HCT116 (cell line): ENCODE data around the gene AOAH. TPM values are rescaled to one million over a fixed set of nuclear protein-coding genes. Genes with fewer than 3 reads are reported as not detected.

Experiments used
- ATAC-seq: fragments of 200-7000 bp; cut with Tn5 transposase; 2 replicates; pipeline ENCODE4 v1.9.1; 2020; ENCODE audit warnings: mild to moderate bottlenecking, moderate library complexity
- BruUV-seq: library from RNA; stranded (reverse); fragments of 400-500 nt; replicated peaks from 2 replicates; lab custom pipeline; 2021; lab: Mats Ljungman, UMichigan
- CTCF ChIA-PET: fragments of 300-600 bp; sonication (Branson Sonifier 250); formaldehyde crosslinking; loops from one replicate; lab custom pipeline; 2021; ENCODE audit warnings: antibody characterized with exemption; lab: Charles Lee
- POLR2A ChIA-PET: fragments of 300-600, 350-600 bp; sonication (Branson Sonifier 250); formaldehyde crosslinking; loops from one replicate; lab custom pipeline; 2021; ENCODE audit warnings: antibody characterized with exemption; lab: Charles Lee
- RAD21 ChIA-PET, 2 experiments: fragments of 300-600 bp; sonication (Branson Sonifier 250); formaldehyde crosslinking; loops; one replicate each; lab custom pipeline; 2023; ENCODE audit warnings: low total read pairs in 2 of 2; ENCODE audit not compliant: uncharacterized antibody in 2 of 2, unreplicated experiment in 2 of 2, low non-redundant PET in 1 of 2; lab: Charles Lee
- DNase-seq: peaks from one replicate; pipeline ENCODE4 v3.0.0-alpha.2; 2010; ENCODE audit warnings: low read depth, low spot score
- H2AFZ ChIP-seq: fragments of 200-600 bp; shearing (Covaris generic), sonication (generic); 2 replicates; pipeline ENCODE4 v1.6.1; 2017; ENCODE audit warnings: low read depth, mixed run types, mixed read lengths, antibody characterized with exemption, low read length; ENCODE audit not compliant: poor library complexity, severe bottlenecking
- H3K27ac ChIP-seq: 2 replicates; pipeline ENCODE4 v1.5.1; 2012; ENCODE audit warnings: low read depth, low read length
- H3K27me3 ChIP-seq: fragments of 200-600 bp; sonication (generic); 2 replicates; pipeline ENCODE4 v1.6.1; 2016; ENCODE audit warnings: mixed run types, low read length, mixed read lengths; ENCODE audit not compliant: insufficient read depth
- H3K36me3 ChIP-seq, 2 experiments: fragments of 200-500 bp in 1 of 2; fragments of 200-600 bp in 1 of 2; sonication (Bioruptor generic) in 1 of 2; sonication (generic) in 1 of 2; 2 replicates each; pipeline versions ENCODE4 v1.5.1 to v1.6.1; 2014 to 2016; ENCODE audit warnings: low read length in 2 of 2, inconsistent platforms in 1 of 2, mixed read lengths in 1 of 2, mixed run types in 1 of 2; ENCODE audit not compliant: insufficient read depth in 2 of 2, control insufficient read depth in 1 of 2
- H3K4me1 ChIP-seq, 2 experiments: fragments of 200-600 bp in 1 of 2; sonication (generic) in 1 of 2; 2 replicates each; pipeline versions ENCODE4 v1.5.1 to v1.6.1; 2012 to 2017; ENCODE audit warnings: low read length in 2 of 2, inconsistent platforms in 1 of 2, mild to moderate bottlenecking in 1 of 2, mixed read lengths in 1 of 2, mixed run types in 1 of 2, moderate library complexity in 1 of 2; ENCODE audit not compliant: insufficient read depth in 2 of 2, control insufficient read depth in 1 of 2
- H3K4me2 ChIP-seq: fragments of 200-600 bp; sonication (generic); 2 replicates; pipeline ENCODE4 v1.6.1; 2017; ENCODE audit warnings: mixed run types, low read length, mixed read lengths
- H3K4me3 ChIP-seq, 2 experiments: fragments of 200-600 bp in 1 of 2; sonication (generic) in 1 of 2; replicated peaks in 1 of 2; 2 replicates each; pipeline ENCODE4 v1.5.1; 2011 to 2016; ENCODE audit warnings: low read length in 2 of 2, control low read depth in 1 of 2, low read depth in 1 of 2, mild to moderate bottlenecking in 1 of 2, mixed read lengths in 1 of 2, mixed run types in 1 of 2
- H3K79me2 ChIP-seq: fragments of 200-600 bp; sonication (generic); 2 replicates; pipeline ENCODE4 v1.6.1; 2017; ENCODE audit warnings: mild to moderate bottlenecking, mixed run types, low read length, moderate library complexity, mixed read lengths; ENCODE audit not compliant: insufficient read depth
- H3K9ac ChIP-seq: fragments of 200-600 bp; sonication (generic); 2 replicates; pipeline ENCODE4 v1.6.1; 2016; ENCODE audit warnings: low read length, mixed read lengths
- H3K9me2 ChIP-seq: fragments of 200-600 bp; sonication (generic), shearing (Covaris generic); 2 replicates; pipeline ENCODE4 v1.6.1; 2017; ENCODE audit warnings: mixed run types, mild to moderate bottlenecking, moderate library complexity; ENCODE audit not compliant: insufficient read depth
- H3K9me3 ChIP-seq, 2 experiments: fragments of 200-500 bp in 1 of 2; fragments of 200-600 bp in 1 of 2; sonication (Bioruptor generic) in 1 of 2; sonication (generic) in 1 of 2; 2 replicates each; pipeline ENCODE4 v1.6.1; 2014 to 2017; ENCODE audit warnings: low read length in 2 of 2, mixed read lengths in 2 of 2, inconsistent platforms in 1 of 2, low read depth in 1 of 2, mild to moderate bottlenecking in 1 of 2, mixed run types in 1 of 2, moderate library complexity in 1 of 2; ENCODE audit not compliant: control insufficient read depth in 1 of 2, insufficient read depth in 1 of 2
- H4K20me1 ChIP-seq: fragments of 200-600 bp; sonication (generic), shearing (Covaris generic); 2 replicates; pipeline ENCODE4 v1.6.1; 2017; ENCODE audit warnings: mixed run types, mild to moderate bottlenecking, moderate library complexity; ENCODE audit not compliant: insufficient read depth
- CBX3 ChIP-seq: IDR thresholded peaks from 2 replicates; pipeline ENCODE4 v1.6.1; 2012; ENCODE audit warnings: low read depth
- CEBPB ChIP-seq: IDR thresholded peaks from 2 replicates; pipeline ENCODE4 v1.6.1; 2012; ENCODE audit warnings: low read depth
- EGR1 ChIP-seq: IDR thresholded peaks from 2 replicates; pipeline ENCODE4 v1.6.1; 2012; ENCODE audit warnings: low read depth
- ELF1 ChIP-seq: IDR thresholded peaks from 2 replicates; pipeline ENCODE4 v1.6.1; 2012; ENCODE audit warnings: low read depth, borderline replicate concordance
- EZH2phosphoT487 ChIP-seq: fragments of 200-600 bp; IDR thresholded peaks from 2 replicates; pipeline ENCODE4 v1.6.1; 2018; ENCODE audit warnings: antibody characterized with exemption, borderline replicate concordance
- FOSL1 ChIP-seq: IDR thresholded peaks from 2 replicates; pipeline ENCODE4 v1.6.1; 2012; ENCODE audit warnings: low read depth
- POLR2A ChIP-seq: IDR thresholded peaks from 2 replicates; pipeline ENCODE4 v1.7.0; 2011; ENCODE audit warnings: borderline replicate concordance; ENCODE audit not compliant: insufficient read depth, insufficient read length; ENCODE audit errors: extremely low read depth
- POLR2AphosphoS5 ChIP-seq: IDR thresholded peaks from 2 replicates; pipeline ENCODE4 v1.6.1; 2011; ENCODE audit warnings: mild to moderate bottlenecking, low read depth, low read length, moderate library complexity
- RAD21 ChIP-seq: IDR thresholded peaks from 2 replicates; pipeline ENCODE4 v1.6.1; 2012; ENCODE audit warnings: low read depth, mild to moderate bottlenecking
- SP1 ChIP-seq: IDR thresholded peaks from 2 replicates; pipeline ENCODE4 v1.6.1; 2012; ENCODE audit warnings: low read depth
- TCF7L2 ChIP-seq: IDR thresholded peaks from 2 replicates; pipeline ENCODE4 v1.7.0; 2011; ENCODE audit warnings: borderline replicate concordance, inconsistent platforms; ENCODE audit not compliant: insufficient read depth, insufficient read length; ENCODE audit errors: extremely low read depth
- YY1 ChIP-seq: IDR thresholded peaks from 2 replicates; pipeline ENCODE4 v1.6.1; 2011; ENCODE audit warnings: low read length, low read depth, moderate library complexity, mild to moderate bottlenecking; ENCODE audit not compliant: insufficient replicate concordance; ENCODE audit errors: extremely low read depth
- ZFX ChIP-seq: fragments of 450-650 bp; IDR thresholded peaks from 2 replicates; pipeline ENCODE4 v1.6.1; 2017
- ZNF274 ChIP-seq: fragments of 200-500 bp; sonication (Bioruptor generic); IDR thresholded peaks from 2 replicates; pipeline ENCODE4 v1.6.1; 2014; ENCODE audit warnings: mild to moderate bottlenecking, low read depth, low read length, inconsistent platforms
- intact Hi-C: fragments of 100-400 bp; cut with micrococcal nuclease; formaldehyde crosslinking; loops from 2 replicates; pipeline ENCODE4 v1.10.0; 2022
- total RNA-seq: library from RNA; stranded (reverse); gene quantifications from one replicate; pipeline ENCODE4 v1.2.1, GENCODE V29; 2021; ENCODE audit not compliant: unreplicated experiment
- TF ChIP-seq, protein P1 (sequence below), 3 experiments: fragments of 200-600 bp in 1 of 3; sonication (generic) in 1 of 3; IDR thresholded peaks in 2 of 3; conservative IDR thresholded peaks in 1 of 3; 2 replicates each; pipeline ENCODE4 v1.5.1; 2012 to 2017; ENCODE audit warnings: low read depth in 2 of 3, low read length in 2 of 3, antibody characterized with exemption in 1 of 3, borderline replicate concordance in 1 of 3, control low read depth in 1 of 3, mild to moderate bottlenecking in 1 of 3, mixed read lengths in 1 of 3, mixed run types in 1 of 3, moderate library complexity in 1 of 3; ENCODE audit not compliant: insufficient read depth in 1 of 3
- TF ChIP-seq, protein P2 (sequence below): IDR thresholded peaks from 2 replicates; pipeline ENCODE4 v1.6.1; 2011; ENCODE audit warnings: mild to moderate bottlenecking, low read length, moderate library complexity; ENCODE audit not compliant: insufficient replicate concordance; ENCODE audit errors: extremely low read depth
- TF ChIP-seq, protein P3 (sequence below): IDR thresholded peaks from 2 replicates; pipeline ENCODE4 v1.6.1; 2012
- TF ChIP-seq, protein P4 (sequence below): IDR thresholded peaks from 2 replicates; pipeline ENCODE4 v1.6.1; 2012; ENCODE audit warnings: low read depth
- TF ChIP-seq, protein P5 (sequence below): IDR thresholded peaks from 2 replicates; pipeline ENCODE4 v1.6.1; 2012

Gene AOAH
- total RNA-seq, 1 experiment from 2014 or later = 1.1 TPM

DNA sequence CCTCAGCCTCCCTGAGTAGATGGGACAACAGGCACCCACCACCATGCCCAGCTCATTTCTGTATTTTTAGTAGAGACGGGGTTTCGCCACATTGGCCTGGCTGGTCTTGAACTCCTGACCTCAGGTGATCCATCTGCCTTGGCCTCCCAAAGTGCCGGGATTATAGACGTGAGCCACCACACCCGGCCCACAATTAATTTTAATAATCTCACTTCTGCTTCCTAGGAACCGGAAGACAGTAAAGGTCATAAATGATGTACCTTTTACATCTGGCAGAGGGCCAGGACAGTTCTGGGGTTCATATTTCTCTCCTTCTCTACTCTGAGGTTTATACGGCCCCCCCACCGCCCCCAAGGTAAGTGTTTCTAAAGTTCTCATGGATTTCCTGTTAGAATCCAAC is 31.2 kb upstream of the AOAH start:
- H2AFZ ChIP-seq = no peak overlapping the region
- RAD21 ChIA-PET = no interaction called here
- H3K79me2 ChIP-seq = no peaks in the 10 kb centered on the region
- H4K20me1 ChIP-seq = no peaks in the 10 kb centered on the region
- no peaks in the 10 kb centered on the region for H3K27me3 ChIP-seq
- H3K36me3 ChIP-seq = no peaks in the 10 kb centered on the region
- H3K4me2 ChIP-seq = no peak overlapping the region
- TF ChIP-seq ZFX (no peak), CBX3 (no peak), YY1 (no peak), ELF1 (no peak), TCF7L2 (no peak), EGR1 (no peak), POLR2AphosphoS5 (no peak), ZNF274 (no peak), FOSL1 (no peak), SP1 (no peak), RAD21 (no peak), CEBPB (no peak), EZH2phosphoT487 (no peak), POLR2A (no peak)
- TF ChIP-seq, protein P1, sequence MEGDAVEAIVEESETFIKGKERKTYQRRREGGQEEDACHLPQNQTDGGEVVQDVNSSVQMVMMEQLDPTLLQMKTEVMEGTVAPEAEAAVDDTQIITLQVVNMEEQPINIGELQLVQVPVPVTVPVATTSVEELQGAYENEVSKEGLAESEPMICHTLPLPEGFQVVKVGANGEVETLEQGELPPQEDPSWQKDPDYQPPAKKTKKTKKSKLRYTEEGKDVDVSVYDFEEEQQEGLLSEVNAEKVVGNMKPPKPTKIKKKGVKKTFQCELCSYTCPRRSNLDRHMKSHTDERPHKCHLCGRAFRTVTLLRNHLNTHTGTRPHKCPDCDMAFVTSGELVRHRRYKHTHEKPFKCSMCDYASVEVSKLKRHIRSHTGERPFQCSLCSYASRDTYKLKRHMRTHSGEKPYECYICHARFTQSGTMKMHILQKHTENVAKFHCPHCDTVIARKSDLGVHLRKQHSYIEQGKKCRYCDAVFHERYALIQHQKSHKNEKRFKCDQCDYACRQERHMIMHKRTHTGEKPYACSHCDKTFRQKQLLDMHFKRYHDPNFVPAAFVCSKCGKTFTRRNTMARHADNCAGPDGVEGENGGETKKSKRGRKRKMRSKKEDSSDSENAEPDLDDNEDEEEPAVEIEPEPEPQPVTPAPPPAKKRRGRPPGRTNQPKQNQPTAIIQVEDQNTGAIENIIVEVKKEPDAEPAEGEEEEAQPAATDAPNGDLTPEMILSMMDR (IDR thresholded peaks at IDR 0.05 in 2 of 3, conservative IDR thresholded peaks at IDR 0.05 in 1 of 3; ENCODE audit: borderline replicate concordance in 1 of 3, insufficient read depth in 1 of 3, low read depth in 2 of 3, low read length in 2 of 3) = no peak
- TF ChIP-seq, protein P2, sequence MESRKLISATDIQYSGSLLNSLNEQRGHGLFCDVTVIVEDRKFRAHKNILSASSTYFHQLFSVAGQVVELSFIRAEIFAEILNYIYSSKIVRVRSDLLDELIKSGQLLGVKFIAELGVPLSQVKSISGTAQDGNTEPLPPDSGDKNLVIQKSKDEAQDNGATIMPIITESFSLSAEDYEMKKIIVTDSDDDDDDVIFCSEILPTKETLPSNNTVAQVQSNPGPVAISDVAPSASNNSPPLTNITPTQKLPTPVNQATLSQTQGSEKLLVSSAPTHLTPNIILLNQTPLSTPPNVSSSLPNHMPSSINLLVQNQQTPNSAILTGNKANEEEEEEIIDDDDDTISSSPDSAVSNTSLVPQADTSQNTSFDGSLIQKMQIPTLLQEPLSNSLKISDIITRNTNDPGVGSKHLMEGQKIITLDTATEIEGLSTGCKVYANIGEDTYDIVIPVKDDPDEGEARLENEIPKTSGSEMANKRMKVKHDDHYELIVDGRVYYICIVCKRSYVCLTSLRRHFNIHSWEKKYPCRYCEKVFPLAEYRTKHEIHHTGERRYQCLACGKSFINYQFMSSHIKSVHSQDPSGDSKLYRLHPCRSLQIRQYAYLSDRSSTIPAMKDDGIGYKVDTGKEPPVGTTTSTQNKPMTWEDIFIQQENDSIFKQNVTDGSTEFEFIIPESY = no peak
- TF ChIP-seq, protein P3, sequence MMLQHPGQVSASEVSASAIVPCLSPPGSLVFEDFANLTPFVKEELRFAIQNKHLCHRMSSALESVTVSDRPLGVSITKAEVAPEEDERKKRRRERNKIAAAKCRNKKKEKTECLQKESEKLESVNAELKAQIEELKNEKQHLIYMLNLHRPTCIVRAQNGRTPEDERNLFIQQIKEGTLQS = no peak
- TF ChIP-seq, protein P4, sequence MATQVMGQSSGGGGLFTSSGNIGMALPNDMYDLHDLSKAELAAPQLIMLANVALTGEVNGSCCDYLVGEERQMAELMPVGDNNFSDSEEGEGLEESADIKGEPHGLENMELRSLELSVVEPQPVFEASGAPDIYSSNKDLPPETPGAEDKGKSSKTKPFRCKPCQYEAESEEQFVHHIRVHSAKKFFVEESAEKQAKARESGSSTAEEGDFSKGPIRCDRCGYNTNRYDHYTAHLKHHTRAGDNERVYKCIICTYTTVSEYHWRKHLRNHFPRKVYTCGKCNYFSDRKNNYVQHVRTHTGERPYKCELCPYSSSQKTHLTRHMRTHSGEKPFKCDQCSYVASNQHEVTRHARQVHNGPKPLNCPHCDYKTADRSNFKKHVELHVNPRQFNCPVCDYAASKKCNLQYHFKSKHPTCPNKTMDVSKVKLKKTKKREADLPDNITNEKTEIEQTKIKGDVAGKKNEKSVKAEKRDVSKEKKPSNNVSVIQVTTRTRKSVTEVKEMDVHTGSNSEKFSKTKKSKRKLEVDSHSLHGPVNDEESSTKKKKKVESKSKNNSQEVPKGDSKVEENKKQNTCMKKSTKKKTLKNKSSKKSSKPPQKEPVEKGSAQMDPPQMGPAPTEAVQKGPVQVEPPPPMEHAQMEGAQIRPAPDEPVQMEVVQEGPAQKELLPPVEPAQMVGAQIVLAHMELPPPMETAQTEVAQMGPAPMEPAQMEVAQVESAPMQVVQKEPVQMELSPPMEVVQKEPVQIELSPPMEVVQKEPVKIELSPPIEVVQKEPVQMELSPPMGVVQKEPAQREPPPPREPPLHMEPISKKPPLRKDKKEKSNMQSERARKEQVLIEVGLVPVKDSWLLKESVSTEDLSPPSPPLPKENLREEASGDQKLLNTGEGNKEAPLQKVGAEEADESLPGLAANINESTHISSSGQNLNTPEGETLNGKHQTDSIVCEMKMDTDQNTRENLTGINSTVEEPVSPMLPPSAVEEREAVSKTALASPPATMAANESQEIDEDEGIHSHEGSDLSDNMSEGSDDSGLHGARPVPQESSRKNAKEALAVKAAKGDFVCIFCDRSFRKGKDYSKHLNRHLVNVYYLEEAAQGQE = no peak
- TF ChIP-seq, protein P5, sequence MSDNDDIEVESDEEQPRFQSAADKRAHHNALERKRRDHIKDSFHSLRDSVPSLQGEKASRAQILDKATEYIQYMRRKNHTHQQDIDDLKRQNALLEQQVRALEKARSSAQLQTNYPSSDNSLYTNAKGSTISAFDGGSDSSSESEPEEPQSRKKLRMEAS = no peak
- POLR2A ChIA-PET = no interaction called here
- BruUV-seq = no TSS peak
- H3K9me2 ChIP-seq = no peaks in the 10 kb centered on the region
- no peak overlapping the region for H3K4me3 ChIP-seq
- DNase-seq = no peak
- intact Hi-C loops = no loop called here
- no peaks in the 10 kb centered on the region for H3K9me3 ChIP-seq
- H3K9ac ChIP-seq = no peak overlapping the region
- H3K27ac ChIP-seq = no peak overlapping the region
- no peak for ATAC-seq
- no peaks in the 10 kb centered on the region for H3K4me1 ChIP-seq
- CTCF ChIA-PET = no interaction called here
